ENCODE data around the gene PITX3. TPM values are rescaled to one million over a fixed set of nuclear protein-coding genes. Genes with fewer than 3 reads are reported as not detected.

The PITX3 gene
- total RNA-seq, result not detected in 2 replicates
- long read RNA-seq, result 0 reads

- no peaks in the 10 kb centered on the region for H3K9me3 Mint-ChIP-seq (ENCODE audit: low read depth)
- H3K36me3 Mint-ChIP-seq (ENCODE audit: insufficient read depth), result no peaks in the 10 kb centered on the region
- H3K4me3 Mint-ChIP-seq (ENCODE audit: low read depth), result peak within 1 kb of the TSS; percentile 65
- peak; percentile 83 for DNase-seq (ENCODE audit: low spot score, unreplicated experiment)
- TF ChIP-seq CTCF (IDR thresholded peaks at IDR 0.05; ENCODE audit: unreplicated experiment), result no peak
- no peak within 1 kb of the TSS for H3K27ac Mint-ChIP-seq
- peaks cover 20% of the 10 kb centered on the region for H3K4me1 Mint-ChIP-seq (ENCODE audit: low read depth)
- peaks cover 68% of the 10 kb centered on the region for H3K27me3 Mint-ChIP-seq
These were observed at the start of gene PITX3 for GRCh38 chr10:102241444-102242117. Gene PITX3, minus strand, starts transcription at chr10:102241512. Its CDS starts 9,432 bp downstream, at chr10:102232080.

GRCh38 chr10:102289840-102290239 lies 48.5 kb upstream of the PITX3 start:
- H3K9me3 Mint-ChIP-seq (ENCODE audit: low read depth), result no peaks in the 10 kb centered on the region
- no peaks in the 10 kb centered on the region for H3K27me3 Mint-ChIP-seq
- H3K36me3 Mint-ChIP-seq (ENCODE audit: insufficient read depth), result no peaks in the 10 kb centered on the region
- H3K4me3 Mint-ChIP-seq (ENCODE audit: low read depth), result no peak overlapping the region
- no peak for TF ChIP-seq CTCF (IDR thresholded peaks at IDR 0.05; ENCODE audit: unreplicated experiment)
- H3K4me1 Mint-ChIP-seq (ENCODE audit: low read depth), result peaks cover 11% of the 10 kb centered on the region
- no peak for DNase-seq (ENCODE audit: low spot score, unreplicated experiment)
- no peak overlapping the region for H3K27ac Mint-ChIP-seq

GRCh38 chr10:102289356-102289755 lies 48.0 kb upstream of the PITX3 start:
- no peak for DNase-seq (ENCODE audit: low spot score, unreplicated experiment)
- Mint-ChIP-seq H3K4me3 (ENCODE audit: low read depth) (no peak overlapping the region), H3K27ac (no peak overlapping the region), H3K9me3 (ENCODE audit: low read depth) (no peaks in the 10 kb centered on the region), H3K36me3 (ENCODE audit: insufficient read depth) (no peaks in the 10 kb centered on the region), H3K4me1 (ENCODE audit: low read depth) (peaks cover 10% of the 10 kb centered on the region), H3K27me3 (no peaks in the 10 kb centered on the region)
- no peak for TF ChIP-seq CTCF (IDR thresholded peaks at IDR 0.05; ENCODE audit: unreplicated experiment)

- no peaks in the 10 kb centered on the region for H3K36me3 Mint-ChIP-seq (ENCODE audit: insufficient read depth)
- H3K4me3 Mint-ChIP-seq (ENCODE audit: low read depth), result no peak overlapping the region
- H3K9me3 Mint-ChIP-seq (ENCODE audit: low read depth), result no peaks in the 10 kb centered on the region
- no peak for TF ChIP-seq CTCF (IDR thresholded peaks at IDR 0.05; ENCODE audit: unreplicated experiment)
- no peak overlapping the region for H3K27ac Mint-ChIP-seq
- DNase-seq (ENCODE audit: low spot score, unreplicated experiment), result no peak
- H3K4me1 Mint-ChIP-seq (ENCODE audit: low read depth), result peaks cover 10% of the 10 kb centered on the region
- no peaks in the 10 kb centered on the region for H3K27me3 Mint-ChIP-seq
These were observed 46.7 kb upstream of the PITX3 start for GRCh38 chr10:102287991-102288390.

- H3K27me3 Mint-ChIP-seq, result no peaks in the 10 kb centered on the region
- no peak for DNase-seq (ENCODE audit: low spot score, unreplicated experiment)
- no peak overlapping the region for H3K4me3 Mint-ChIP-seq (ENCODE audit: low read depth)
- peaks cover 10% of the 10 kb centered on the region for H3K4me1 Mint-ChIP-seq (ENCODE audit: low read depth)
- no peaks in the 10 kb centered on the region for H3K9me3 Mint-ChIP-seq (ENCODE audit: low read depth)
- TF ChIP-seq CTCF (IDR thresholded peaks at IDR 0.05; ENCODE audit: unreplicated experiment), result no peak
- no peaks in the 10 kb centered on the region for H3K36me3 Mint-ChIP-seq (ENCODE audit: insufficient read depth)
- no peak overlapping the region for H3K27ac Mint-ChIP-seq
These were observed 46.2 kb upstream of the PITX3 start for GRCh38 chr10:102287538-102287937.
